IPS-15b (cell line): ENCODE data around the gene PUS1.

Experiments used
- H3K27me3 ChIP-seq: one replicate; pipeline ENCODE4 v1.6.1; 2013; ENCODE audit warnings: low read length; ENCODE audit not compliant: control insufficient read depth, insufficient read depth
- H3K36me3 ChIP-seq: one replicate; pipeline ENCODE4 v1.6.1; 2013; ENCODE audit warnings: low read length; ENCODE audit not compliant: control insufficient read depth, insufficient read depth
- H3K4me1 ChIP-seq: one replicate; pipeline ENCODE4 v1.6.1; 2013; ENCODE audit warnings: mild to moderate bottlenecking, low read length; ENCODE audit not compliant: control insufficient read depth, insufficient read depth
- H3K4me3 ChIP-seq: one replicate; pipeline ENCODE4 v1.5.1; 2013; ENCODE audit warnings: low read depth, low read length
- H3K9ac ChIP-seq: one replicate; pipeline ENCODE4 v1.6.1; 2013; ENCODE audit warnings: low read depth, mild to moderate bottlenecking, low read length
- H3K9me3 ChIP-seq: one replicate; pipeline ENCODE4 v1.6.1; 2013; ENCODE audit warnings: mild to moderate bottlenecking, low read length; ENCODE audit not compliant: control insufficient read depth, insufficient read depth

Gene PUS1

DNA sequence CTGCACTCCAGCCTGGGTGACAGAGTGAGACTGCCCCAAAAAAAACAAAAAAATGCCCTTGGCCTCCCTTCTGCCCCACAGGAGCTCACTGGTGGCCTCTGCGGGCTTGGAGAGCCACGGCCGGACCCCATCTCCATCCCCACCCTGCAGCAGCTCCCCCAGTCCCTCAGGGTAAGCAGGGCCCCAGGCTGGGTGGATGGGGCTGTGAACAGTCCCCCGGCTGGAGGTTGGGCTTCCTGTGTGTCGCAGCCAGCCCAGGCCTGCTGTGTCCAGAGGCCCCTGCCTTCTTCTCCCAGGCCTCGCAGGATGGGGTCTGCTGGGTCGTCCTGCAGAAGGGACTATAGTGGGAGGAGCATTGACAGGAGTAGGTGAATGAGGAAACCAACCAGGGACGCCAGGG is 15.4 kb upstream of the PUS1 start:
- H3K4me1 ChIP-seq = no peaks in the 10 kb centered on the region
- peaks cover 79% of the 10 kb centered on the region for H3K36me3 ChIP-seq
- no peaks in the 10 kb centered on the region for H3K9me3 ChIP-seq
- no peak overlapping the region for H3K4me3 ChIP-seq
- H3K9ac ChIP-seq = no peak overlapping the region
- no peaks in the 10 kb centered on the region for H3K27me3 ChIP-seq

DNA sequence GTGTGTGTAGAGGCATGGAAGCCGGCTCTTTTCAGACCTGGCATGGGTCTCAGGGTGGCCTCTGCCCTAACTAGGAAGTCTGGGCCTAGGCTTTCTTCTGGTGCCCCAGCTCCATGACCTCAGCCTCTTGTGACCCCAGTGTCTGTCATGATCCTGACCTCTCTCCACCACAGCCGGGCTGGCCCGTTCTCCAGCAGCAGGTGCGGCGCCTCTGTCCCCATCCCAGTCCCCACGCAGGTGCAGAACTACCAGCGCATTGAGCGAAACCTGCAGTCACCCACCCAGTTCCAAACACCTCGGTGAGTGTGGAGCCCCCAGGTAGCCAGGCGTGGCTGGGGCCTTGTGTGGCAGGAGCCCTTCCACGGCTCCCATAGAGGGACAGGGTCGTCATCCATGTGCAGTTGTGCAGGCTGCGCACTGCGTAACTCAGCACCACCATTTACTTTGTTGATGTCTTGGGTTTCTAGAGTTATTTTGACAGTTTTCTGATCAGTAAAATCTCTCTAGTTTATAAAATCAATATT is 14.8 kb upstream of the PUS1 start:
- no peaks in the 10 kb centered on the region for H3K27me3 ChIP-seq
- H3K36me3 ChIP-seq = peaks cover 78% of the 10 kb centered on the region
- no peak overlapping the region for H3K9ac ChIP-seq
- no peaks in the 10 kb centered on the region for H3K9me3 ChIP-seq
- no peak overlapping the region for H3K4me3 ChIP-seq
- H3K4me1 ChIP-seq = no peaks in the 10 kb centered on the region

DNA sequence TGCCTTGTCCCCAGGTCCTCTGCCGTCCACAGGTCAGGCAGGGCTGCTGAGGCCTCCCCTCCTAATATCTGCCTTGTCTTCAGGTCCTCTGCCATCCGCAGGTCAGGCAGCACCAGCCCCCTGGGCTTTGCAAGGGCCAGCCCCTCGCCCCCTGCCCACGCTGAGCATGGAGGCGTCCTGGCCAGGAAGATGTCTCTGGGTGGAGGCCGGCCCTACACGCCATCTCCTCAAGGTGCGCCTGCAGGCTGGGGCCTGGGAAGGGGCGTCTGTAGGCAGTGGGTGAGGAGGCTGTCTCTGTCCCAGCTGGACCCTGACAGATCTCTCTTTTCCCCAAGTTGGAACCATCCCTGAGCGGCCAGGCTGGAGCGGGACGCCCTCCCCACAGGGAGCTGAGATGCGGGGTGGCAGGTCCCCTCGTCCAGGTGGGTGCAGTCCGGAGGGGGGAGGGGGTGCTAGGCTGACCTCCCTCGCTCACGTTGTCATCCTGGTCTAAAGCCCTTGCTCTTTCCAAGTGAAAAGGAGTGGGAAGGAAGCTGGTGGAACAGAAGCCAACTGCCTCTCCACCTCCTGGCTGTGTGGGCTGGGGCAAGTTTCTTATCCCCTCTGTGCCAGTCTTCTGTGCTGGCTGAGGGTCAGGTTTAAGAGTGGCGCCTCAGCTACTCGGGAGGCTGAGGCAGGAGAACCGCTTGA is 13.9 kb upstream of the PUS1 start:
- Histone ChIP-seq H3K4me3 (no peak overlapping the region), H3K27me3 (no peaks in the 10 kb centered on the region), H3K9me3 (no peaks in the 10 kb centered on the region), H3K4me1 (no peaks in the 10 kb centered on the region), H3K36me3 (peaks cover 77% of the 10 kb centered on the region), H3K9ac (no peak overlapping the region)

DNA sequence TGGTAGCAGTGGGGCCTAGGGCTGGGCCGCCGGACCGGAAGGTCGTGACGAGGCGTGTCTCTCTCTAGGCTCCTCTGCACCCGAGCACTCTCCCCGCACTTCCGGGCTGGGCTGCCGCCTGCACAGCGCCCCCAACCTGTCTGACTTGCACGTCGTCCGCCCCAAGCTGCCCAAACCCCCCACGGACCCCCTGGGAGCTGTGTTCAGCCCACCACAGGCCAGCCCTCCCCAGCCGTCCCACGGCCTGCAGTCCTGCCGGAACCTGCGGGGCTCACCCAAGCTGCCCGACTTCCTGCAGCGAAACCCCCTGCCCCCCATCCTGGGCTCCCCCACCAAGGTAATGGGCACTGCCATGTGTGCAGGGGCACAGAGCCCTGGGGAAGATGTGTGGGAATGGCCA is 13.3 kb upstream of the PUS1 start:
- Histone ChIP-seq H3K4me1 (no peaks in the 10 kb centered on the region), H3K9me3 (no peaks in the 10 kb centered on the region), H3K9ac (no peak overlapping the region), H3K27me3 (no peaks in the 10 kb centered on the region), H3K4me3 (no peak overlapping the region), H3K36me3 (peaks cover 73% of the 10 kb centered on the region)

GRCh38 chr12:131916306-131917138 is 12.6 kb upstream of the PUS1 start:
- H3K27me3 ChIP-seq = no peaks in the 10 kb centered on the region
- peaks cover 73% of the 10 kb centered on the region for H3K36me3 ChIP-seq
- no peaks in the 10 kb centered on the region for H3K4me1 ChIP-seq
- no peak overlapping the region for H3K9ac ChIP-seq
- no peaks in the 10 kb centered on the region for H3K9me3 ChIP-seq
- no peak overlapping the region for H3K4me3 ChIP-seq

DNA sequence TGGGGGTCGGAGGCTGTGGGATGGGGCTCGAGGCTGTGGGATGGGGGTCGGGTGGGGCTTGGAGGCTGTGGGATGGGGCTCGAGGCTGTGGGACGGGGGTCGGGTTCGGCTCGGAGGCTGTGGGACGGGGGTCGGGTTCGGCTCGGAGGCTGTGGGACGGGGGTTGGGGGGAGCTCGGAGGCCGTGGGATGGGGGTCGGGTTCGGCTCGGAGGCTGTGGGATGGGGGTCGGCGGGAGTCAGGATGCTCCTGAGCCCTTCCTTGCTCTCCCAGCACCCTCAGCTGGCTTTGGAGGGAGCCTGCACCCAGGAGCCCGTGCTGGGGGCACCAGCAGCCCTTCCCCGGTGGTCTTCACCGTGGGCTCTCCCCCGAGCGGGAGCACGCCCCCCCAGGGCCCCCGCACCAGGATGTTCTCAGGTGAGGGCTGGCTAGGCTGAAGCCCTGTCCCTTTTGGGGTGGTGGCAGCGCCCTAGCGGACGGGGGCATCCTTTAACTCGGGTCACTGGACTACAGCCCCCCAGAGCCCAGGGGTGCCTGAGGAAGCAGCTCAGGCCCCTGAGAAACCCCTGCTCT is 11.9 kb upstream of the PUS1 start:
- no peaks in the 10 kb centered on the region for H3K4me1 ChIP-seq
- peaks cover 69% of the 10 kb centered on the region for H3K36me3 ChIP-seq
- H3K27me3 ChIP-seq = no peaks in the 10 kb centered on the region
- no peaks in the 10 kb centered on the region for H3K9me3 ChIP-seq
- no peak overlapping the region for H3K4me3 ChIP-seq
- H3K9ac ChIP-seq = no peak overlapping the region

GRCh38 chr12:131917711-131918306 is 11.3 kb upstream of the PUS1 start:
- Histone ChIP-seq H3K36me3 (peaks cover 65% of the 10 kb centered on the region), H3K27me3 (no peaks in the 10 kb centered on the region), H3K4me3 (no peak overlapping the region), H3K9me3 (no peaks in the 10 kb centered on the region), H3K4me1 (no peaks in the 10 kb centered on the region), H3K9ac (no peak overlapping the region)

GRCh38 chr12:131918311-131919050 is 10.6 kb upstream of the PUS1 start:
- Histone ChIP-seq H3K9ac (no peak overlapping the region), H3K27me3 (no peaks in the 10 kb centered on the region), H3K9me3 (no peaks in the 10 kb centered on the region), H3K36me3 (peaks cover 61% of the 10 kb centered on the region), H3K4me3 (no peak overlapping the region), H3K4me1 (no peaks in the 10 kb centered on the region)

DNA sequence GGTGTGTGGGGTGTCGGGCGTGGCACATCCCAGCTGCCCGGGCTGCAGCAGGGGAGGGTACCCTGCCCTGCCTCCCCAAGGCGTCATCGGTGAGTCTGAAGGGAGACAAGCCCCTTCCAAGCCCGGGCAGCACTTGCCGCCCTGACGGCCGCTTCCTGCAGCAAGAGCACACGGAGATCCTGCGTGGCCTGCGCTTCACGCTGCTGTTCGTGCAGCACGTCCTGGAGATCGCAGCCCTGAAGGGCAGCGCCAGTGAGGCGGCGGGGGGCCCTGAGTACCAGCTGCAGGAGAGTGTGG is 10.1 kb upstream of the PUS1 start:
- H3K4me3 ChIP-seq = no peak overlapping the region
- H3K4me1 ChIP-seq = no peaks in the 10 kb centered on the region
- H3K36me3 ChIP-seq = peaks cover 57% of the 10 kb centered on the region
- no peaks in the 10 kb centered on the region for H3K27me3 ChIP-seq
- H3K9ac ChIP-seq = no peak overlapping the region
- no peaks in the 10 kb centered on the region for H3K9me3 ChIP-seq

- Histone ChIP-seq H3K27me3 (no peaks in the 10 kb centered on the region), H3K36me3 (peaks cover 53% of the 10 kb centered on the region), H3K9me3 (no peaks in the 10 kb centered on the region), H3K9ac (no peak overlapping the region), H3K4me1 (no peaks in the 10 kb centered on the region), H3K4me3 (no peak overlapping the region)
Measured at GRCh38 chr12:131919366-131920156, 9.5 kb upstream of the PUS1 start.

- Histone ChIP-seq H3K4me3 (no peak overlapping the region), H3K9me3 (no peaks in the 10 kb centered on the region), H3K9ac (no peak overlapping the region), H3K4me1 (no peaks in the 10 kb centered on the region), H3K27me3 (no peaks in the 10 kb centered on the region), H3K36me3 (peaks cover 47% of the 10 kb centered on the region)
Measured at GRCh38 chr12:131920157-131920508, 8.9 kb upstream of the PUS1 start.
